Stimulated activated CD4-positive, alpha-beta T cell treated with anti-CD3 and anti-CD28 coated beads, Interleukin-1b, Interleukin-23, amount 100 ng/mL, for 48 hours (primary cell): ENCODE results near the gene C11orf68.

Experiments used
- DNase-seq: peaks from one replicate; pipeline ENCODE4 v3.0.0-alpha.2; 2020

C11orf68 gene

GRCh38 chr11:65870307-65870658 is 48.6 kb downstream of the C11orf68 start:
- no peak for DNase-seq

- no peak for DNase-seq
Observed at GRCh38 chr11:65869643-65870306, 49.1 kb downstream of the C11orf68 start.

- DNase-seq, result no peak
Observed at GRCh38 chr11:65868907-65869306, 50.0 kb downstream of the C11orf68 start.

- DNase-seq, result no peak
Observed at GRCh38 chr11:65868076-65868667, 50.7 kb downstream of the C11orf68 start.

- no peak for DNase-seq
Observed at GRCh38 chr11:65867284-65868071, 51.4 kb downstream of the C11orf68 start.
